WTC11 (cell line): ENCODE measurements around the gene LASP1NB.
"Not testable (repeated sequence)": the region's sequence is repeated elsewhere in the genome, so short reads cannot be mapped to it uniquely, and the experiment has no call there.

Source experiments
- CDX4 ChIP-seq: fragments of 250-450 bp; sonication (Bioruptor Pico); IDR thresholded peaks from 2 replicates; pipeline ENCODE4 v1.9.0; 2021; ENCODE audit warnings: moderate library complexity, mild to moderate bottlenecking, inconsistent platforms, borderline replicate concordance
- CTCF ChIP-seq: fragments of 200-600 bp; IDR thresholded peaks from 2 replicates; pipeline ENCODE4 v1.8.0; 2022; ENCODE audit warnings: antibody characterized with exemption
- FOXJ3 ChIP-seq: sonication (generic); formaldehyde crosslinking; IDR thresholded peaks from 2 replicates; pipeline ENCODE4 v1.9.0; 2021; ENCODE audit warnings: missing genetic modification reagents, mild to moderate bottlenecking, borderline replicate concordance
- FOXP1 ChIP-seq: sonication (generic); formaldehyde crosslinking; IDR thresholded peaks from 2 replicates; pipeline ENCODE4 v1.8.0; 2022; ENCODE audit warnings: missing genetic modification reagents, mild to moderate bottlenecking, moderate library complexity, borderline replicate concordance
- PREB ChIP-seq: sonication (generic); formaldehyde crosslinking; IDR thresholded peaks from 2 replicates; pipeline ENCODE4 v1.8.1; 2022; ENCODE audit warnings: mild to moderate bottlenecking, missing genetic modification reagents, moderate library complexity, borderline replicate concordance
- PRRX2 ChIP-seq: fragments of 250-450 bp; sonication (Bioruptor Pico); IDR thresholded peaks from 2 replicates; pipeline ENCODE4 v1.8.0; 2021; ENCODE audit warnings: mild to moderate bottlenecking
- ZNF423 ChIP-seq: fragments of 250-450 bp; sonication (Bioruptor Pico); IDR thresholded peaks from 2 replicates; pipeline ENCODE4 v2.1.2; 2022; ENCODE audit warnings: mild to moderate bottlenecking, moderate library complexity
- ZNF512 ChIP-seq: sonication (generic); formaldehyde crosslinking; IDR thresholded peaks from 2 replicates; pipeline ENCODE4 v1.8.1; 2022; ENCODE audit warnings: missing genetic modification reagents, borderline replicate concordance
- ZSCAN18 ChIP-seq: fragments of 250-450 bp; sonication (Bioruptor Pico); IDR thresholded peaks from 2 replicates; pipeline ENCODE4 v2.1.2; 2022; ENCODE audit warnings: mild to moderate bottlenecking, moderate library complexity

GRCh38 chr17:38953800-38954199 lies 28.4 kb downstream of the LASP1NB start:
- TF ChIP-seq ZNF423 (CRISPR knock-in tag); CTCF; PRRX2 (CRISPR knock-in tag); FOXP1; ZNF512 (CRISPR knock-in tag); CDX4 (CRISPR knock-in tag); ZSCAN18; PREB; FOXJ3 (CRISPR knock-in tag): not testable (repeated sequence)
